Measurements from ENCODE around the gene RAD51.

RAD51 gene

DNA sequence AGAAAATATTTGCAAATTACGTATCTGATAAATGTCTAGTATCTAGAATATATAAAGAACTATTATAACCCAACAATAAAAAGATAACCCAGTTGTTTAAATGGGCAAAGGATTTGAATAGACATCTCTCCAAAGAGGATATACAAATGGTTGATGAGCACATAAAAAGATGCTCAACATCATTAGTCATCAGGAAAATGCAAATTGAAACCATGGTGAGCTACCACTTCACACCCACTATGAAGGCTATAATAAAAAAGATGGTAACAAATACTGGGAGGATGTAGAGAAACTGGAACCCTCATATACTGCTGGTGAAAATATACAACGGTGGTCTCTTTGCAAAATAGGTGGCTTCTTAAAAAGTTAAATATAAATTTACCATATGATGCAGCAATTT is 28.0 kb downstream of the RAD51 start:
- peaks cover 56% of the 10 kb centered on the region for H3K36me3 ChIP-seq (ENCODE audit: insufficient read depth, low read length)
- H3K27me3 ChIP-seq (ENCODE audit: insufficient read depth, low read length) = no peaks in the 10 kb centered on the region
- H3K79me2 ChIP-seq (ENCODE audit: insufficient read depth, low read length) = no peaks in the 10 kb centered on the region
- no peak overlapping the region for H3K4me3 ChIP-seq (ENCODE audit: low read depth, low read length, poor library complexity, severe bottlenecking)
- H3K27ac ChIP-seq (ENCODE audit: low read depth, low read length, poor library complexity, severe bottlenecking) = no peak overlapping the region
- H3K4me2 ChIP-seq (ENCODE audit: low read length) = no peak overlapping the region
- TF ChIP-seq, protein P1, sequence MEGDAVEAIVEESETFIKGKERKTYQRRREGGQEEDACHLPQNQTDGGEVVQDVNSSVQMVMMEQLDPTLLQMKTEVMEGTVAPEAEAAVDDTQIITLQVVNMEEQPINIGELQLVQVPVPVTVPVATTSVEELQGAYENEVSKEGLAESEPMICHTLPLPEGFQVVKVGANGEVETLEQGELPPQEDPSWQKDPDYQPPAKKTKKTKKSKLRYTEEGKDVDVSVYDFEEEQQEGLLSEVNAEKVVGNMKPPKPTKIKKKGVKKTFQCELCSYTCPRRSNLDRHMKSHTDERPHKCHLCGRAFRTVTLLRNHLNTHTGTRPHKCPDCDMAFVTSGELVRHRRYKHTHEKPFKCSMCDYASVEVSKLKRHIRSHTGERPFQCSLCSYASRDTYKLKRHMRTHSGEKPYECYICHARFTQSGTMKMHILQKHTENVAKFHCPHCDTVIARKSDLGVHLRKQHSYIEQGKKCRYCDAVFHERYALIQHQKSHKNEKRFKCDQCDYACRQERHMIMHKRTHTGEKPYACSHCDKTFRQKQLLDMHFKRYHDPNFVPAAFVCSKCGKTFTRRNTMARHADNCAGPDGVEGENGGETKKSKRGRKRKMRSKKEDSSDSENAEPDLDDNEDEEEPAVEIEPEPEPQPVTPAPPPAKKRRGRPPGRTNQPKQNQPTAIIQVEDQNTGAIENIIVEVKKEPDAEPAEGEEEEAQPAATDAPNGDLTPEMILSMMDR (IDR thresholded peaks at IDR 0.05; ENCODE audit: low read length) = no peak
- TF ChIP-seq EZH2 (IDR thresholded peaks at IDR 0.05; ENCODE audit: borderline replicate concordance, low read length) = no peak
- H3K9me2 ChIP-seq (ENCODE audit: low read depth, low read length) = no peaks in the 10 kb centered on the region
- no peaks in the 10 kb centered on the region for H3K4me1 ChIP-seq (ENCODE audit: insufficient read depth, low read length, severe bottlenecking)
- no peaks in the 10 kb centered on the region for H3K9me3 ChIP-seq (ENCODE audit: low read length)
- no peak overlapping the region for H3K9ac ChIP-seq (ENCODE audit: low read length)
- no peaks in the 10 kb centered on the region for H3F3A ChIP-seq (ENCODE audit: insufficient read depth, low read length)
- no peak overlapping the region for H2AFZ ChIP-seq (ENCODE audit: low read length)
- H4K20me1 ChIP-seq (ENCODE audit: insufficient read depth, low read length) = no peaks in the 10 kb centered on the region

DNA sequence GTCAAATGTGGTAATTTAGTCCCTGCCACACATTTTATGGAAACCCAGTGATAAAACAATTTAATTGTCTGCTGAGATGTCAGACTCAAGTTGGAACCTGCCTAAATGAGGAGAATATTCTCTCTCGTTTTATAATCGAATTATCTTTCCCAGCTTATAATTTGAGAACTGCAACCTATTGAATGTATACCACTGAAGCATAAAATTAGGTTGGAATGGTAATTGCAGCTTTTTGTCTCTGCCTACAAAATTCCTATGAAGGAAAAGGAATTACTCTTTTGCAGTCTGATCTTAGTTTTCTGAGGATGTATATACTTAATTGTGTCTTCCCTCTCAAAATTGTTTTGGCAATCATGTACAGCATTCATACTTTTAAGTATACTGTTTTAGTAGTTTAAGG is 28.9 kb downstream of the RAD51 start:
- H3K4me2 ChIP-seq (ENCODE audit: low read length) = no peak overlapping the region
- no peaks in the 10 kb centered on the region for H3K9me2 ChIP-seq (ENCODE audit: low read depth, low read length)
- no peak overlapping the region for H3K4me3 ChIP-seq (ENCODE audit: low read depth, low read length, poor library complexity, severe bottlenecking)
- H3K9ac ChIP-seq (ENCODE audit: low read length) = no peak overlapping the region
- no peaks in the 10 kb centered on the region for H3K79me2 ChIP-seq (ENCODE audit: insufficient read depth, low read length)
- no peaks in the 10 kb centered on the region for H3K9me3 ChIP-seq (ENCODE audit: low read length)
- no peaks in the 10 kb centered on the region for H3F3A ChIP-seq (ENCODE audit: insufficient read depth, low read length)
- no peaks in the 10 kb centered on the region for H3K27me3 ChIP-seq (ENCODE audit: insufficient read depth, low read length)
- TF ChIP-seq EZH2 (IDR thresholded peaks at IDR 0.05; ENCODE audit: borderline replicate concordance, low read length) = no peak
- TF ChIP-seq, protein P1 (IDR thresholded peaks at IDR 0.05; ENCODE audit: low read length) = no peak
- no peak overlapping the region for H2AFZ ChIP-seq (ENCODE audit: low read length)
- no peak overlapping the region for H3K27ac ChIP-seq (ENCODE audit: low read depth, low read length, poor library complexity, severe bottlenecking)
- H3K4me1 ChIP-seq (ENCODE audit: insufficient read depth, low read length, severe bottlenecking) = no peaks in the 10 kb centered on the region
- peaks cover 58% of the 10 kb centered on the region for H3K36me3 ChIP-seq (ENCODE audit: insufficient read depth, low read length)
- no peaks in the 10 kb centered on the region for H4K20me1 ChIP-seq (ENCODE audit: insufficient read depth, low read length)

DNA sequence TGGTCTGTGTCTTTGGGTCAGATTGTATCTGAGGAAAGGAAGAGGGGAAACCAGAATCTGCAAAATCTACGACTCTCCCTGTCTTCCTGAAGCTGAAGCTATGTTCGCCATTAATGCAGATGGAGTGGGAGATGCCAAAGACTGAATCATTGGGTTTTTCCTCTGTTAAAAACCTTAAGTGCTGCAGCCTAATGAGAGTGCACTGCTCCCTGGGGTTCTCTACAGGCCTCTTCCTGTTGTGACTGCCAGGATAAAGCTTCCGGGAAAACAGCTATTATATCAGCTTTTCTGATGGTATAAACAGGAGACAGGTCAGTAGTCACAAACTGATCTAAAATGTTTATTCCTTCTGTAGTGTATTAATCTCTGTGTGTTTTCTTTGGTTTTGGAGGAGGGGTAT is 36.1 kb downstream of the RAD51 start:
- TF ChIP-seq, protein P1 (IDR thresholded peaks at IDR 0.05; ENCODE audit: low read length) = no peak
- TF ChIP-seq EZH2 (IDR thresholded peaks at IDR 0.05; ENCODE audit: borderline replicate concordance, low read length) = no peak

More for the DNA sequence above, 36.1 kb downstream of the RAD51 start:
- H3F3A ChIP-seq (ENCODE audit: insufficient read depth, low read length) = no peaks in the 10 kb centered on the region; the same call in 1 of the 2 replicates
- H3K4me2 ChIP-seq (ENCODE audit: low read length) = no peak overlapping the region
- H3K27ac ChIP-seq (ENCODE audit: low read depth, low read length, poor library complexity, severe bottlenecking) = no peak overlapping the region
- no peaks in the 10 kb centered on the region for H3K4me1 ChIP-seq (ENCODE audit: insufficient read depth, low read length, severe bottlenecking)
- H4K20me1 ChIP-seq (ENCODE audit: insufficient read depth, low read length) = no peaks in the 10 kb centered on the region
- no peaks in the 10 kb centered on the region for H3K27me3 ChIP-seq (ENCODE audit: insufficient read depth, low read length)
- no peak overlapping the region for H3K4me3 ChIP-seq (ENCODE audit: low read depth, low read length, poor library complexity, severe bottlenecking)
- H3K79me2 ChIP-seq (ENCODE audit: insufficient read depth, low read length) = no peaks in the 10 kb centered on the region
- no peaks in the 10 kb centered on the region for H3K9me3 ChIP-seq (ENCODE audit: low read length)
- H3K9me2 ChIP-seq (ENCODE audit: low read depth, low read length) = no peaks in the 10 kb centered on the region
- H3K9ac ChIP-seq (ENCODE audit: low read length) = no peak overlapping the region
- peaks cover 71% of the 10 kb centered on the region for H3K36me3 ChIP-seq (ENCODE audit: insufficient read depth, low read length)
- no peak overlapping the region for H2AFZ ChIP-seq (ENCODE audit: low read length)
